B cell (primary cell): ENCODE results near the gene FSIP1. TPM values are rescaled to one million over a fixed set of nuclear protein-coding genes. Genes with fewer than 3 reads are reported as not detected.

Experiments used
- ATAC-seq: fragments of 200-7000 bp; cut with Tn5 transposase; one replicate; pipeline ENCODE4 v1.10.0; 2021; ENCODE audit warnings: low read depth, mild to moderate bottlenecking, moderate number of reproducible peaks, moderate library complexity
- CTCF ChIA-PET: fragments of 350-600 bp; sonication (Branson Sonifier 250); formaldehyde crosslinking; loops from one replicate; lab custom pipeline; 2021; ENCODE audit warnings: antibody characterized with exemption, inconsistent platforms; lab: Charles Lee
- POLR2A ChIA-PET: fragments of 350-600 bp; sonication (Branson Sonifier 250); formaldehyde crosslinking; loops from one replicate; lab custom pipeline; 2021; ENCODE audit warnings: antibody characterized with exemption; lab: Charles Lee
- DNase-seq: peaks from one replicate; pipeline ENCODE4 v3.0.0; 2013
- H2AFZ ChIP-seq: 2 replicates; pipeline ENCODE4 v1.6.1; 2012; ENCODE audit warnings: mild to moderate bottlenecking, low read depth, low read length; ENCODE audit not compliant: insufficient read depth, poor library complexity, severe bottlenecking
- H3K27ac ChIP-seq, 2 donors: 1 replicate in 1 of 2; 2 replicates in 1 of 2; pipeline ENCODE4 v1.5.1; 2012 to 2013; ENCODE audit warnings: low read length in 2 of 2, mild to moderate bottlenecking in 2 of 2, moderate library complexity in 1 of 2
- H3K27me3 ChIP-seq, 4 experiments: fragments of 200-600 bp in 1 of 4; sonication (generic) in 1 of 4; replicated peaks in 1 of 4; 1 replicate in 2 of 4; 2 replicates in 2 of 4; pipeline versions ENCODE4 v1.6.1 to v1.7.0; 2013 to 2016; ENCODE audit warnings: low read length in 3 of 4, mild to moderate bottlenecking in 2 of 4, mixed read lengths in 1 of 4, moderate library complexity in 1 of 4; ENCODE audit not compliant: insufficient read depth in 4 of 4, control insufficient read depth in 3 of 4; ENCODE audit errors: control extremely low read depth in 1 of 4
- H3K36me3 ChIP-seq, 2 experiments: replicated peaks in 1 of 2; 1 replicate in 1 of 2; 2 replicates in 1 of 2; pipeline versions ENCODE4 v1.6.1 to v1.7.1; 2013; ENCODE audit warnings: low read length in 1 of 2; ENCODE audit not compliant: insufficient read depth in 2 of 2, control insufficient read depth in 1 of 2; ENCODE audit errors: control extremely low read depth in 1 of 2, extremely low read depth in 1 of 2
- H3K4me1 ChIP-seq, 2 donors: fragments of 200-600 bp in 1 of 2; sonication (generic) in 1 of 2; 1 replicate in 1 of 2; 2 replicates in 1 of 2; pipeline versions ENCODE4 v1.5.1 to v1.6.1; 2013 to 2017; ENCODE audit warnings: low read length in 2 of 2; ENCODE audit not compliant: control insufficient read depth in 2 of 2, insufficient read depth in 2 of 2
- H3K4me2 ChIP-seq: replicated peaks from 2 replicates; pipeline ENCODE3; 2012; ENCODE audit warnings: mild to moderate bottlenecking, low read depth, low read length; ENCODE audit not compliant: poor library complexity, severe bottlenecking
- H3K4me3 ChIP-seq, 5 experiments: fragments of 200-600 bp in 1 of 5; sonication (generic) in 1 of 5; 1 replicate in 3 of 5; 2 replicates in 2 of 5; pipeline versions ENCODE4 v1.5.1 to v1.7.0; 2011 to 2016; ENCODE audit warnings: low read length in 4 of 5, mild to moderate bottlenecking in 4 of 5, low read depth in 2 of 5, control low read depth in 1 of 5, moderate library complexity in 1 of 5; ENCODE audit not compliant: insufficient read depth in 1 of 5; ENCODE audit errors: control extremely low read depth in 1 of 5, extremely low read depth in 1 of 5
- H3K79me2 ChIP-seq: fragments of 200-600 bp; sonication (generic); one replicate; pipeline ENCODE4 v1.6.0; 2016; ENCODE audit warnings: low read length; ENCODE audit not compliant: control insufficient read depth, insufficient read depth
- H3K9ac ChIP-seq: fragments of 200-600 bp; sonication (generic); 2 replicates; pipeline ENCODE4 v1.6.1; 2017; ENCODE audit warnings: mild to moderate bottlenecking, low read length, moderate library complexity
- H3K9me3 ChIP-seq, 3 donors: one replicate each; pipeline versions ENCODE4 v1.6.1 to v1.7.1; 2013; ENCODE audit warnings: low read length in 2 of 3; ENCODE audit not compliant: control insufficient read depth in 2 of 3, insufficient read depth in 1 of 3; ENCODE audit errors: control extremely low read depth in 1 of 3
- H4K20me1 ChIP-seq: 2 replicates; pipeline ENCODE4 v1.6.0; 2012; ENCODE audit warnings: mild to moderate bottlenecking, low read length; ENCODE audit not compliant: insufficient read depth, control insufficient read depth, poor library complexity, severe bottlenecking
- H3K27ac Mint-ChIP-seq: one replicate; pipeline ENCODE4 v1.8.0; 2021; ENCODE audit warnings: mixed read lengths
- H3K27me3 Mint-ChIP-seq: one replicate; pipeline ENCODE4 v1.8.0; 2021; ENCODE audit warnings: mixed read lengths
- H3K4me1 Mint-ChIP-seq: one replicate; pipeline ENCODE4 v1.8.0; 2021; ENCODE audit warnings: mixed read lengths
- H3K4me3 Mint-ChIP-seq: one replicate; pipeline ENCODE4 v1.8.0; 2021; ENCODE audit warnings: mixed read lengths
- H3K9me3 Mint-ChIP-seq: one replicate; pipeline ENCODE4 v1.8.0; 2022; ENCODE audit warnings: mixed read lengths; ENCODE audit not compliant: insufficient read depth
- CTCF ChIP-seq: fragments of 200-600 bp; IDR thresholded peaks from one replicate; pipeline ENCODE4 v1.8.0; 2022; ENCODE audit warnings: antibody characterized with exemption, mild to moderate bottlenecking
- EZH2 ChIP-seq: IDR thresholded peaks from 2 replicates; pipeline ENCODE4 v1.6.1; 2012; ENCODE audit warnings: borderline replicate concordance, low read depth, mild to moderate bottlenecking, moderate library complexity, low read length; ENCODE audit not compliant: insufficient read depth, poor library complexity, severe bottlenecking
- whole genome bisulfite sequencing: methylation state at CpG from one replicate; pipeline ENCODE4 v1.1.5; 2013; ENCODE audit warnings: missing lambda C conversion rate; ENCODE audit not compliant: insufficient coverage; 5-methylcytosine and 5-hydroxymethylcytosine counted together
- intact Hi-C: fragments of 100-400 bp; cut with micrococcal nuclease; formaldehyde crosslinking; loops from one replicate; pipeline ENCODE4 v1.10.0; 2022
- polyA plus RNA-seq: library from polyadenylated mRNA; depleted of rRNA; stranded (reverse); fragments of >200 nt; gene quantifications from 2 replicates; pipeline ENCODE4 v1.2.3, GENCODE V29; 2012
- total RNA-seq, 2 donors: library from RNA; stranded (reverse); fragments of 120-200 nt in 1 of 2; gene quantifications; 1 replicate in 1 of 2; 2 replicates in 1 of 2; pipeline versions ENCODE4 v1.2.3 to v1.2.4, GENCODE V29; 2013 to 2022

The FSIP1 gene
- total and polyA plus RNA-seq, 2 donors (not counting 1 experiment from before 2014, with no cell fraction given), result 0.19 to 0.49 TPM

GRCh38 chr15:39786447-39787056 lies 3.9 kb upstream of the FSIP1 start:
- Histone ChIP-seq H3K79me2 (no peaks in the 10 kb centered on the region), H3K27me3 (no peaks in the 10 kb centered on the region), H3K36me3 (peaks cover 0 to 4% of the 10 kb centered on the region in 2 experiments), H3K9ac (no peak overlapping the region), H3K9me3 (no peaks in the 10 kb centered on the region), H3K4me2 (no peak overlapping the region), H3K4me1 (peaks cover 16 to 17% of the 10 kb centered on the region in 2 donors), H4K20me1 (no peaks in the 10 kb centered on the region), H2AFZ (peak overlapping the region; percentile 4), H3K27ac (no peak overlapping the region), H3K4me3 (no peak overlapping the region)
- POLR2A ChIA-PET, result no interaction called here
- CTCF ChIA-PET, result interaction anchor here (0.7 to 3.2 kb wide), 6 partner anchors 259 to 525 kb away, joined by 3 to 29 read pairs (median 4); no protein-coding TSS in a partner anchor
- H3K27ac Mint-ChIP-seq, result peak overlapping the region; percentile 47
- no peak for TF ChIP-seq EZH2
- peak; percentile 78 for TF ChIP-seq CTCF
- WGBS, result no CpG with 5 or more reads among the region's 5 CpGs
- no peaks in the 10 kb centered on the region for H3K9me3 Mint-ChIP-seq
- H3K4me3 Mint-ChIP-seq, result no peak overlapping the region
- peak; percentile 68 for DNase-seq
- no peaks in the 10 kb centered on the region for H3K27me3 Mint-ChIP-seq
- intact Hi-C loops, result loop anchor here (1.0 to 10.0 kb wide), 4 partner anchors 376 to 638 kb away; partner anchors contain the start of genes BUB1B and INAFM2
- peaks cover 40% of the 10 kb centered on the region for H3K4me1 Mint-ChIP-seq
- ATAC-seq, result no peak

GRCh38 chr15:39785841-39786240 lies 3.2 kb upstream of the FSIP1 start:
- H3K79me2 ChIP-seq, result no peaks in the 10 kb centered on the region

More at GRCh38 chr15:39785841-39786240, 3.2 kb upstream of the FSIP1 start:
- POLR2A ChIA-PET, result no interaction called here
- peaks cover 43% of the 10 kb centered on the region for H3K4me1 Mint-ChIP-seq
- no peaks in the 10 kb centered on the region for H3K27me3 Mint-ChIP-seq
- DNase-seq (peak; percentile 17), ATAC-seq (no peak)
- no peaks in the 10 kb centered on the region for H4K20me1 ChIP-seq
- peaks cover 0 to 4% of the 10 kb centered on the region in 2 experiments for H3K36me3 ChIP-seq
- TF ChIP-seq CTCF (no peak), EZH2 (no peak)
- no peaks in the 10 kb centered on the region for H3K9me3 ChIP-seq
- intact Hi-C loops, result loop anchor here (1.0 to 10.0 kb wide), 4 partner anchors 376 to 639 kb away; partner anchors contain the start of genes BUB1B and INAFM2
- no peak overlapping the region for H3K4me3 Mint-ChIP-seq
- no peak overlapping the region for H3K27ac ChIP-seq
- H3K9me3 Mint-ChIP-seq, result no peaks in the 10 kb centered on the region
- WGBS, result 100% methylated on average over 2 of the region's 7 CpGs
- H3K27ac Mint-ChIP-seq, result no peak overlapping the region
- H2AFZ ChIP-seq, result no peak overlapping the region
- CTCF ChIA-PET, result interaction anchor here (0.9 to 1.7 kb wide), 3 partner anchors 487 to 494 kb away, joined by 3 to 11 read pairs (median 4); no protein-coding TSS in a partner anchor
- H3K4me1 ChIP-seq, result peaks cover 17 to 18% of the 10 kb centered on the region in 2 donors
- no peak overlapping the region for H3K4me2 ChIP-seq
- no peaks in the 10 kb centered on the region for H3K27me3 ChIP-seq
- H3K9ac ChIP-seq, result no peak overlapping the region
- H3K4me3 ChIP-seq, result no peak overlapping the region
